Endothelial cell of umbilical vein (primary cell): Measurements from ENCODE around the gene PELI2. TPM values are rescaled to one million over a fixed set of nuclear protein-coding genes. Genes with fewer than 3 reads are reported as not detected.

Experiments
- BruUV-seq: library from RNA; stranded (reverse); fragments of 400-500 nt; replicated peaks from 2 replicates; lab custom pipeline; 2021; lab: Mats Ljungman, UMichigan
- CTCF ChIA-PET: fragments of 300-600, 350-600 bp; sonication (Branson Sonifier 250); formaldehyde crosslinking; loops from one replicate; lab custom pipeline; 2021; ENCODE audit warnings: antibody characterized with exemption, inconsistent platforms; lab: Charles Lee
- POLR2A ChIA-PET: fragments of 300-600, 350-600 bp; sonication (Branson Sonifier 250); formaldehyde crosslinking; loops from one replicate; lab custom pipeline; 2021; ENCODE audit warnings: antibody characterized with exemption, inconsistent platforms; lab: Charles Lee
- DNase-seq: peaks from one replicate; pipeline ENCODE4 v3.0.0-alpha.2; 2011; ENCODE audit warnings: low read depth, low spot score
- FAIRE-seq: peaks from 2 replicates; lab custom pipeline; 2011; peaks lifted over from hg19 to GRCh38; lab: Jason Lieb, UNC
- H2AFZ ChIP-seq: 2 replicates; pipeline ENCODE4 v1.6.0; 2012; ENCODE audit warnings: low read depth, low read length, control low read depth, inconsistent platforms
- H3K27ac ChIP-seq: 2 replicates; pipeline ENCODE4 v1.5.1; 2011; ENCODE audit warnings: low read depth, mild to moderate bottlenecking, control low read depth, low read length, moderate library complexity; ENCODE audit not compliant: insufficient read depth
- H3K27me3 ChIP-seq, 2 experiments: 2 replicates each; pipeline versions ENCODE4 v1.6.0 to v1.6.1; 2011; ENCODE audit warnings: low read length in 2 of 2, mixed read lengths in 1 of 2; ENCODE audit not compliant: control insufficient read depth in 2 of 2, insufficient read depth in 2 of 2
- H3K36me3 ChIP-seq, 2 experiments: 2 replicates in 1 of 2; 3 replicates in 1 of 2; pipeline ENCODE4 v1.5.1; 2011; ENCODE audit warnings: low read length in 2 of 2, mild to moderate bottlenecking in 1 of 2, moderate library complexity in 1 of 2; ENCODE audit not compliant: control insufficient read depth in 2 of 2, insufficient read depth in 2 of 2; ENCODE audit errors: extremely low read depth in 1 of 2
- H3K4me1 ChIP-seq: 3 replicates; pipeline ENCODE4 v1.5.1; 2011; ENCODE audit warnings: mild to moderate bottlenecking, low read length; ENCODE audit not compliant: control insufficient read depth, insufficient read depth; ENCODE audit errors: extremely low read depth
- H3K4me2 ChIP-seq: 2 replicates; pipeline ENCODE4 v1.6.1; 2011; ENCODE audit warnings: low read length, control low read depth, mixed read lengths; ENCODE audit not compliant: insufficient read depth
- H3K4me3 ChIP-seq, 3 experiments: fragments of 200-600 bp in 1 of 3; sonication (generic), shearing (Covaris generic) in 1 of 3; replicated peaks in 1 of 3; 2 replicates each; pipeline ENCODE4 v1.5.1; 2011 to 2016; ENCODE audit warnings: control low read depth in 3 of 3, low read length in 3 of 3, mild to moderate bottlenecking in 2 of 3, inconsistent platforms in 1 of 3, low read depth in 1 of 3, moderate library complexity in 1 of 3; ENCODE audit not compliant: insufficient read depth in 1 of 3
- H3K79me2 ChIP-seq: 2 replicates; pipeline ENCODE4 v1.6.0; 2012; ENCODE audit warnings: low read length, inconsistent platforms; ENCODE audit not compliant: control insufficient read depth, insufficient read depth
- H3K9ac ChIP-seq: replicated peaks from 2 replicates; pipeline ENCODE3; 2011; ENCODE audit warnings: low read length, control low read depth; ENCODE audit not compliant: insufficient read depth; ENCODE audit errors: extremely low read depth
- H3K9me1 ChIP-seq: replicated peaks from 3 replicates; pipeline ENCODE4 v1.6.0; 2011; ENCODE audit warnings: mild to moderate bottlenecking, low read length; ENCODE audit not compliant: control insufficient read depth, insufficient read depth; ENCODE audit errors: extremely low read depth
- H3K9me3 ChIP-seq: replicated peaks from 2 replicates; pipeline ENCODE4 v1.5.1; 2012; ENCODE audit warnings: low read length, inconsistent platforms; ENCODE audit not compliant: control insufficient read depth, insufficient read depth
- H4K20me1 ChIP-seq: replicated peaks from 2 replicates; pipeline ENCODE3; 2011; ENCODE audit warnings: mild to moderate bottlenecking, low read length; ENCODE audit not compliant: control insufficient read depth, insufficient read depth; ENCODE audit errors: extremely low read depth
- CTCF ChIP-seq, 2 donors: IDR thresholded peaks; 1 replicate in 1 of 2; 2 replicates in 1 of 2; pipeline ENCODE4 v1.5.1; 2011; ENCODE audit warnings: low read length in 2 of 2, mild to moderate bottlenecking in 2 of 2, moderate library complexity in 2 of 2, control low read depth in 1 of 2, inconsistent platforms in 1 of 2, low read depth in 1 of 2; ENCODE audit not compliant: insufficient read depth in 1 of 2; ENCODE audit errors: extremely low read depth in 1 of 2
- EZH2 ChIP-seq: IDR thresholded peaks from 2 replicates; pipeline ENCODE4 v1.6.1; 2012; ENCODE audit warnings: borderline replicate concordance, low read depth, mild to moderate bottlenecking, moderate library complexity, low read length, inconsistent platforms; ENCODE audit not compliant: severe bottlenecking
- FOS ChIP-seq: IDR thresholded peaks from 2 replicates; pipeline ENCODE4 v1.6.1; 2011; ENCODE audit warnings: mild to moderate bottlenecking, low read length, moderate library complexity, borderline replicate concordance; ENCODE audit not compliant: insufficient read depth
- GATA2 ChIP-seq: IDR thresholded peaks from 2 replicates; pipeline ENCODE4 v1.7.0; 2011; ENCODE audit warnings: low read depth, mild to moderate bottlenecking, moderate library complexity, mixed read lengths, low read length; ENCODE audit not compliant: insufficient read length, insufficient read depth
- JUN ChIP-seq: IDR thresholded peaks from 2 replicates; pipeline ENCODE4 v1.6.1; 2011; ENCODE audit warnings: borderline replicate concordance, low read depth; ENCODE audit not compliant: insufficient read length, insufficient read depth
- MAX ChIP-seq: IDR thresholded peaks from 2 replicates; pipeline ENCODE4 v1.6.1; 2011; ENCODE audit not compliant: insufficient read depth, insufficient read length
- MYC ChIP-seq: IDR thresholded peaks from one replicate; pipeline ENCODE4 v1.6.1; 2011; ENCODE audit warnings: mild to moderate bottlenecking, low read depth, low read length
- POLR2A ChIP-seq: IDR thresholded peaks from 2 replicates; pipeline ENCODE4 v1.6.1; 2012; ENCODE audit warnings: low read depth, mild to moderate bottlenecking, control low read depth, low read length
- POLR2AphosphoS5 ChIP-seq: IDR thresholded peaks from 2 replicates; pipeline ENCODE4 v1.6.1; 2012; ENCODE audit warnings: low read depth, mild to moderate bottlenecking, control low read depth, low read length, moderate library complexity; ENCODE audit not compliant: insufficient read depth
- dilution Hi-C: fragments of 300-500 bp; cut with MboI; formaldehyde crosslinking; loops from one replicate; pipeline ENCODE4 v1.15.0; 2019; ENCODE audit warnings: low sequenced_read_pairs; ENCODE audit not compliant: extremely low pct_ligation_motif_present
- intact Hi-C: fragments of 100-400 bp; cut with micrococcal nuclease; formaldehyde crosslinking; loops from one replicate; pipeline ENCODE4 v1.10.0; 2022
- polyA plus RNA-seq, 4 experiments: library from polyadenylated mRNA; depleted of rRNA in 3 of 4; stranded (reverse) in 3 of 4; unstranded in 1 of 4; fragments of >200 nt; gene quantifications; 2 replicates each; pipeline versions ENCODE4 v1.2.1 to v1.2.3, GENCODE V29; 2011 to 2012; ENCODE audit warnings: missing spikeins in 1 of 4
- total RNA-seq: library from RNA; stranded (reverse); gene quantifications from 2 replicates; pipeline ENCODE4 v1.2.3, GENCODE V29; 2021

Gene PELI2
- total and polyA plus RNA-seq, 2 donors (not counting 3 experiments of a cell fraction or from before 2014, with no cell fraction given) = 11.5 to 13.0 TPM

GRCh38 chr14:56107615-56108014 lies 10.6 kb upstream of the PELI2 start:
- H3K4me3 ChIP-seq = no peak overlapping the region
- H3K27ac ChIP-seq = no peak overlapping the region
- FAIRE-seq (no peak), DNase-seq (no peak)
- H2AFZ ChIP-seq = no peak overlapping the region
- no peaks in the 10 kb centered on the region for H3K79me2 ChIP-seq
- H3K9me1 ChIP-seq = no peaks in the 10 kb centered on the region
- no peaks in the 10 kb centered on the region for H3K27me3 ChIP-seq
- H3K9ac ChIP-seq = no peak overlapping the region
- H3K4me2 ChIP-seq = no peak overlapping the region
- H3K4me1 ChIP-seq = no peaks in the 10 kb centered on the region
- intact Hi-C loops = no loop called here
- dilution Hi-C loops = no loop called here
- no peaks in the 10 kb centered on the region for H3K9me3 ChIP-seq
- ChIA-PET CTCF (interaction anchor here (1.3 to 2.0 kb wide), 3 partner anchors 9 to 376 kb away, joined by 4 to 7 read pairs (median 4); no protein-coding TSS in a partner anchor), POLR2A (no interaction called here)
- TF ChIP-seq FOS (no peak), POLR2AphosphoS5 (no peak), MAX (no peak), MYC (no peak), CTCF (IDR thresholded peaks at IDR 0.05; ENCODE audit: extremely low read depth in 1 of 2, insufficient read depth in 1 of 2, low read depth in 1 of 2, low read length in 2 of 2) (no peak), GATA2 (no peak), EZH2 (no peak), JUN (no peak), POLR2A (no peak)
- no peaks in the 10 kb centered on the region for H4K20me1 ChIP-seq
- no peaks in the 10 kb centered on the region for H3K36me3 ChIP-seq
- no TSS peak for BruUV-seq
